Neuronal stem cell (in vitro differentiated cells): Measurements from ENCODE around the gene PDGFA.
A peak's percentile ranks its signal among the peaks of the same experiment; 100 is the strongest.

Source experiments
- DNase-seq: peaks from one replicate; pipeline ENCODE4 v3.0.0-alpha.2; 2013; ENCODE audit warnings: low spot score
- H2AFZ ChIP-seq: one replicate; pipeline ENCODE4 v1.6.1; 2013; ENCODE audit warnings: mild to moderate bottlenecking, low read length, inconsistent platforms
- H2AK5ac ChIP-seq: 2 replicates; pipeline ENCODE4 v1.6.1; 2013; ENCODE audit warnings: low read depth, mild to moderate bottlenecking, inconsistent platforms, low read length, moderate library complexity, mixed read lengths
- H2BK120ac ChIP-seq: 2 replicates; pipeline ENCODE4 v1.6.1; 2013; ENCODE audit warnings: low read depth, mild to moderate bottlenecking, inconsistent platforms, low read length, moderate library complexity, mixed read lengths
- H2BK12ac ChIP-seq: one replicate; pipeline ENCODE4 v1.6.1; 2013; ENCODE audit warnings: low read length, inconsistent platforms
- H2BK15ac ChIP-seq: 2 replicates; pipeline ENCODE4 v1.6.1; 2013; ENCODE audit warnings: mild to moderate bottlenecking, low read length, inconsistent platforms, mixed read lengths
- H2BK5ac ChIP-seq: one replicate; pipeline ENCODE4 v1.6.1; 2013; ENCODE audit warnings: inconsistent platforms, mild to moderate bottlenecking, low read length, moderate library complexity
- H3K14ac ChIP-seq: one replicate; pipeline ENCODE4 v1.6.1; 2013; ENCODE audit warnings: low read length, inconsistent platforms
- H3K18ac ChIP-seq: 2 replicates; pipeline ENCODE4 v1.6.1; 2013; ENCODE audit warnings: low read length, inconsistent platforms
- H3K23ac ChIP-seq: 2 replicates; pipeline ENCODE4 v1.6.1; 2013; ENCODE audit warnings: low read depth, mild to moderate bottlenecking, mixed read lengths, low read length, inconsistent platforms; ENCODE audit not compliant: poor library complexity
- H3K27ac ChIP-seq: replicated peaks from 3 replicates; pipeline ENCODE4 v1.5.1; 2013; ENCODE audit warnings: low read length, inconsistent platforms
- H3K27me3 ChIP-seq, 3 experiments: 2 replicates each; pipeline ENCODE4 v1.6.1; 2013; ENCODE audit warnings: low read length in 3 of 3, mild to moderate bottlenecking in 2 of 3, inconsistent platforms in 1 of 3, low read depth in 1 of 3, mixed read lengths in 1 of 3, moderate library complexity in 1 of 3; ENCODE audit not compliant: control insufficient read depth in 3 of 3, insufficient read depth in 3 of 3
- H3K36me3 ChIP-seq, 2 donors: replicated peaks in 1 of 2; 2 replicates each; pipeline ENCODE4 v1.6.1; 2013; ENCODE audit warnings: low read length in 2 of 2; ENCODE audit not compliant: control insufficient read depth in 2 of 2, insufficient read depth in 2 of 2
- H3K4ac ChIP-seq: 2 replicates; pipeline ENCODE4 v1.6.1; 2013; ENCODE audit warnings: inconsistent platforms, mild to moderate bottlenecking, low read length, moderate library complexity
- H3K4me1 ChIP-seq, 2 donors: 1 replicate in 1 of 2; 2 replicates in 1 of 2; pipeline ENCODE4 v1.6.1; 2013; ENCODE audit warnings: low read length in 2 of 2, low read depth in 1 of 2; ENCODE audit not compliant: control insufficient read depth in 2 of 2, insufficient read depth in 1 of 2
- H3K4me2 ChIP-seq: one replicate; pipeline ENCODE4 v1.6.1; 2013; ENCODE audit warnings: mild to moderate bottlenecking, low read length, inconsistent platforms; ENCODE audit not compliant: insufficient read depth, poor library complexity, severe bottlenecking
- H3K4me3 ChIP-seq, 2 donors: 2 replicates each; pipeline ENCODE4 v1.5.1; 2013; ENCODE audit warnings: low read length in 2 of 2, mild to moderate bottlenecking in 2 of 2, inconsistent platforms in 1 of 2, moderate library complexity in 1 of 2
- H3K79me1 ChIP-seq: one replicate; pipeline ENCODE4 v1.6.1; 2013; ENCODE audit warnings: low read depth, mild to moderate bottlenecking, inconsistent platforms, low read length, moderate library complexity
- H3K9ac ChIP-seq: one replicate; pipeline ENCODE4 v1.6.1; 2013; ENCODE audit warnings: mild to moderate bottlenecking, low read depth, low read length, inconsistent platforms; ENCODE audit not compliant: poor library complexity
- H3K9me3 ChIP-seq, 2 donors: replicated peaks in 1 of 2; 2 replicates each; pipeline versions ENCODE3 to v1.6.1; 2013; ENCODE audit warnings: low read length in 2 of 2, mild to moderate bottlenecking in 2 of 2, inconsistent platforms in 1 of 2, low read depth in 1 of 2, mixed read lengths in 1 of 2, moderate library complexity in 1 of 2; ENCODE audit not compliant: control insufficient read depth in 2 of 2, insufficient read depth in 1 of 2
- H4K8ac ChIP-seq: one replicate; pipeline ENCODE4 v1.6.1; 2013; ENCODE audit warnings: low read depth, mild to moderate bottlenecking, inconsistent platforms, low read length, moderate library complexity
- H4K91ac ChIP-seq: one replicate; pipeline ENCODE4 v1.6.1; 2013; ENCODE audit warnings: low read length, low read depth, mild to moderate bottlenecking, inconsistent platforms; ENCODE audit not compliant: poor library complexity
- WGBS, 2 donors: extraction: QIAGEN DNeasy Blood & Tissue Kit; methylation state at CpG; one replicate each; pipeline ENCODE4 v1.1.7; 2013; ENCODE audit warnings: missing lambda C conversion rate in 2 of 2, mixed read lengths in 1 of 2; ENCODE audit not compliant: insufficient read length in 2 of 2, insufficient replicate concordance in 1 of 2; ENCODE audit errors: extremely low coverage in 2 of 2; 5-methylcytosine and 5-hydroxymethylcytosine counted together

The PDGFA gene

DNA sequence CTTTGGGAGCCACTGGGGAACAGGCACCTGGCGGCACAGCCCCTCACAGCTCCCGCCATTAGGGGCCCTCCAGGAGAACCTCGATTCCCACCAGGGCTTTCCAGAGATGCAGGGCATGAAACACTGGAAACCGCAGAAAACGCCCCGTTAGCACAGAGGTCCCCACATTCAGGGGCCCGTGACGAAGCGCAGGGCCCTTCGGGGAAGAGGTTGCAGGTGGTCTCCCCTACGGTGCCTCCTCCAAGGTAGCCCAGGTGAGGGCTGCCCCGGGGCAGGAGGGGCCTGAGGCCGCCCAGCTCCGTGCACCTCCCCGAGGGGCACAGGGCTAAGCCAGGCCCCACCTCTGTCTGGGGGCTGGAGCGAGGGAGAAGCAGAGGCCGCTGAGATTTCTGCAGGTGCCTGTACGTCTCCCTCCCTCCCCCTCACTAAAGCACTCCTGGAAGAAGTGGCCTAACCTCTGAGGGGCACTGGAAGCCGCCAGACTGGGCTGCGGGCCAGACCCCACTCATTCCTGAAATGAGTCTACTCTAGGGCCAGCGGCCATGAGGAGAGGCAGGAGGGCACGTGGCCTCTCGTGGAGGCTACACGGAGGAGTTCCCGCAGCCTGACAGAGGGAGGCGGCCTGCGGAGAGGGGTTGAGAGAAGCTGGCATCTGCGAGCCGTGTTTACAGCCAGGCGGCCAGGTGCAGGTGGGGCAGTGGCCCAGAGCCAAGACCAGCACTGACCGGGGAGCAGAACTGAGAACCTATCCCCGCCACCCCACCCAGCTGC, 6.9 kb downstream of the PDGFA start:
- no peak for DNase-seq
- Histone ChIP-seq H2AK5ac (peak overlapping the region; percentile 81), H3K9ac (peak overlapping the region; percentile 30), H3K18ac (peak overlapping the region; percentile 64), H3K14ac (no peak overlapping the region), H3K27ac (no peak overlapping the region), H3K4me3 (no peak overlapping the region), H3K4me2 (no peak overlapping the region), H2BK5ac (no peak overlapping the region), H3K4me1 (peaks cover 6 to 18% of the 10 kb centered on the region in 2 donors), H2BK120ac (no peak overlapping the region), H3K36me3 (no peaks in the 10 kb centered on the region), H3K79me1 (no peaks in the 10 kb centered on the region), H3K9me3 (no peaks in the 10 kb centered on the region), H4K91ac (no peak overlapping the region), H3K4ac (no peak overlapping the region), H2BK12ac (no peak overlapping the region), H4K8ac (no peak overlapping the region), H2BK15ac (no peak overlapping the region), H2AFZ (no peak overlapping the region), H3K23ac (peak overlapping the region; percentile 1), H3K27me3 (peaks cover 0 to 58% (median 18%) of the 10 kb centered on the region in 3 experiments)
- no CpG with 5 or more reads among the region's 32 CpGs for WGBS, 2 donors

DNA sequence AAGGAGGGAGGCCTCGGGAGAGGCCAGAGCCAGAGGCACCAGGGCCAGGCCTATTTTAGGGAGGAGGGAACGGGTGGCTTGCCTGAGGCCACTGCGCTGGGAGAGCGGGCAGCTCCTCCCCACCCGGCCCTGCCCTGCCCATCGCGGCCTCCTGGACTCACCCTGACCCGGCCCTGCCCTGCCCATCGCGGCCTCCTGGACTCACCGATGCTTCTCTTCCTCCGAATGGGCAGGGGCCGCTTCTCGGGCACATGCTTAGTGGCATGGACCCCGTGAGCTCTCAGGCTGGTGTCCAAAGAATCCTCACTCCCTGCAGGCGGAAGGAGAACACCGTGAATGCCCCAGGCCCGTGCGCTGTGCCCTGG, 7.5 kb downstream of the PDGFA start:
- Histone ChIP-seq H3K27me3 (peaks cover 0 to 54% (median 13%) of the 10 kb centered on the region in 3 experiments), H3K18ac (peak overlapping the region; percentile 64), H2BK12ac (no peak overlapping the region), H3K79me1 (no peaks in the 10 kb centered on the region), H2BK5ac (no peak overlapping the region), H2BK15ac (peak overlapping the region; percentile 49), H2BK120ac (no peak overlapping the region), H3K4ac (no peak overlapping the region), H3K4me3 (no peak overlapping the region), H4K91ac (no peak overlapping the region), H3K9ac (no peak overlapping the region), H3K23ac (no peak overlapping the region), H3K36me3 (no peaks in the 10 kb centered on the region), H2AK5ac (peak overlapping the region; percentile 96), H3K4me2 (no peak overlapping the region), H3K27ac (no peak overlapping the region), H3K4me1 (peaks cover 5 to 18% of the 10 kb centered on the region in 2 donors), H4K8ac (no peak overlapping the region), H3K14ac (peak overlapping the region; percentile 94), H3K9me3 (no peaks in the 10 kb centered on the region), H2AFZ (no peak overlapping the region)
- WGBS, 2 donors, result no CpG with 5 or more reads among the region's 19 CpGs
- DNase-seq, result no peak

DNA sequence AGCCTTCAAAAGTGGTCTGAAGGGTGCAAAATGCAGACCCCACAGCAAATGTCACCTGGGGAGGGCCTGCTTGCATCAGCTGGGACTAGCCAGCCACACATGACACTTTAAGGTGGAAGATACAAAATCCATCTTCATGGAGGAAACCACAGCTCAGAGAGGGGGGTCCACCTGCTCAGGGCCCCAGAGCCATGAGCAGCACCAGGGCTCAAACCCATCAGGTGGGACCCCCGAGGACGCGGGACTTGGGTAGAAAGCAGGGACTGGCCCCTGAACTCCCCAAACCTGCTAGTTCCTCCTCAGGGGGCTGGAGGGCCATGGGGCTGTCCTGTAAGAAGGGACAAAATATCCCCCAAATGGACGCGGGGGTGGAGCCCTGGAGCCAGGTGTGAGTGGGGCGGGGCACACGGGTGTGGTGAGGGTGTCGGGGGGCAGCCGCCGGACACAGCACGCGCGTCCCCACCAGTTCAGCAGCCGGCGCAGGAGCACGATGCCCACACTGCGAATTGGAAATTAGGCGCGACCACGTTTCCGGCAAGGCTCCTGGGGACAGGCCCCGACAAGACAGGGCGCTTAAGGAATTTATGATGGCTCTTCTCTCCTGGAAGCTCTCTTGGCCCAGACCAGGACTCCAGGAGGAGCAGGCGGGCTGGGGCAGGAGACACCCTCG, 8.0 kb downstream of the PDGFA start:
- no peak for DNase-seq
- H3K27me3 ChIP-seq, result peaks cover 0 to 49% (median 7%) of the 10 kb centered on the region in 3 experiments
- H3K4me2 ChIP-seq, result no peak overlapping the region
- no peak overlapping the region for H2AFZ ChIP-seq
- no peak overlapping the region for H4K91ac ChIP-seq
- no peaks in the 10 kb centered on the region for H3K9me3 ChIP-seq
- H3K4me3 ChIP-seq, result no peak overlapping the region
- H2AK5ac ChIP-seq, result peak overlapping the region; percentile 96
- no CpG with 5 or more reads among the region's 25 CpGs for WGBS, 2 donors
- peak overlapping the region; percentile 49 for H2BK15ac ChIP-seq
- H2BK12ac ChIP-seq, result no peak overlapping the region
- H3K4me1 ChIP-seq, result peaks cover 4 to 17% of the 10 kb centered on the region in 2 donors
- H4K8ac ChIP-seq, result no peak overlapping the region
- peak overlapping the region; percentile 8 for H3K14ac ChIP-seq
- no peak overlapping the region for H2BK5ac ChIP-seq
- no peak overlapping the region for H3K27ac ChIP-seq
- no peak overlapping the region for H2BK120ac ChIP-seq
- no peak overlapping the region for H3K4ac ChIP-seq
- no peaks in the 10 kb centered on the region for H3K36me3 ChIP-seq
- no peak overlapping the region for H3K9ac ChIP-seq
- no peak overlapping the region for H3K23ac ChIP-seq
- H3K79me1 ChIP-seq, result no peaks in the 10 kb centered on the region
- H3K18ac ChIP-seq, result peak overlapping the region; percentile 64

DNA sequence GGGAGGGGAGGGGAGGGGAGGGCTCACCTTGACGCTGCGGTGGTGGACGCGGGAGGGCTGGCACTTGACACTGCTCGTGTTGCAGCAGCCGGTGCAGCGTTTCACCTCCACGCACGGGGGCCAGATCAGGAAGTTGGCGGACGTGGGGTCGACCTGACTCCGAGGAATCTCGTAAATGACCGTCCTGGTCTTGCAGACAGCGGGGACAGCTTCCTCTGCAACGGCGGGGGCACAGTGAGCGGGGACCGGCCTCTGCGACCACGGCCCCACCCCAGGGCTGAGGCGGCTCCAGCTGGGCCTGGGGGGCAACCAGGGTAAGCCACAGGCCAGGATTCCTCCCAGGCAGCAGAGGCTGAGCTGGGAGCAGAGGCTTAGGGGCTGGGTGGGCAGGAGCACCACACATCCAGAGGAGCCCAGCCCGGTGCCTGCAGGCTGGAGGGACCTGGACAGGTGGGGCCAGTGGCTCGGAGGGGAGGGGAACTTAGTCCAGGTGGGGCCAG, 8.8 kb downstream of the PDGFA start:
- no CpG with 5 or more reads among the region's 25 CpGs for WGBS, 2 donors
- H2BK5ac ChIP-seq, result no peak overlapping the region
- H4K91ac ChIP-seq, result no peak overlapping the region
- H3K27ac ChIP-seq, result no peak overlapping the region
- H3K27me3 ChIP-seq, result peaks cover 0 to 43% (median 4%) of the 10 kb centered on the region in 3 experiments
- no peak overlapping the region for H3K9ac ChIP-seq
- H3K79me1 ChIP-seq, result no peaks in the 10 kb centered on the region
- H2BK12ac ChIP-seq, result no peak overlapping the region
- DNase-seq, result no peak
- H3K23ac ChIP-seq, result no peak overlapping the region
- H3K18ac ChIP-seq, result peak overlapping the region; percentile 38
- H2AK5ac ChIP-seq, result peak overlapping the region; percentile 98
- peak overlapping the region; percentile 66 for H3K4ac ChIP-seq
- H3K14ac ChIP-seq, result peak overlapping the region; percentile 94
- H3K4me3 ChIP-seq, result no peak overlapping the region
- no peaks in the 10 kb centered on the region for H3K36me3 ChIP-seq
- peaks cover 3 to 12% of the 10 kb centered on the region in 2 donors for H3K4me1 ChIP-seq
- H2BK120ac ChIP-seq, result no peak overlapping the region
- H3K9me3 ChIP-seq, result no peaks in the 10 kb centered on the region
- H3K4me2 ChIP-seq, result no peak overlapping the region
- no peak overlapping the region for H4K8ac ChIP-seq
- no peak overlapping the region for H2AFZ ChIP-seq
- H2BK15ac ChIP-seq, result no peak overlapping the region
